GM23338 (cell line): ENCODE data around the gene CASQ2. TPM values are rescaled to one million over a fixed set of nuclear protein-coding genes. Genes with fewer than 3 reads are reported as not detected.

Experiments used
- ATAC-seq: fragments of 200-7000 bp; cut with Tn5 transposase; 3 replicates; pipeline ENCODE4 v1.9.1; 2020
- DNase-seq: peaks from one replicate; pipeline ENCODE4 v3.0.0-alpha.2; 2015; ENCODE audit warnings: low spot score
- H2AFZ ChIP-seq: fragments of 200-600 bp; sonication (generic); 2 replicates; pipeline ENCODE4 v1.8.0; 2016; ENCODE audit warnings: antibody characterized with exemption, mild to moderate bottlenecking, moderate library complexity
- H3F3A ChIP-seq: fragments of 200-600 bp; sonication (generic); replicated peaks from 2 replicates; pipeline ENCODE4 v1.8.0; 2017; ENCODE audit warnings: antibody characterized with exemption, mixed run types, low read depth
- H3K27ac ChIP-seq: fragments of 200-600 bp; sonication (generic); 2 replicates; pipeline ENCODE4 v1.6.1; 2016; ENCODE audit warnings: low read depth
- H3K27me3 ChIP-seq: fragments of 200-600 bp; sonication (generic); 2 replicates; pipeline ENCODE4 v1.8.0; 2016; ENCODE audit warnings: mild to moderate bottlenecking, mixed run types, moderate library complexity; ENCODE audit not compliant: insufficient read depth
- H3K36me3 ChIP-seq: fragments of 200-600 bp; sonication (generic); 2 replicates; pipeline ENCODE4 v1.8.0; 2016; ENCODE audit warnings: mild to moderate bottlenecking; ENCODE audit not compliant: insufficient read depth
- H3K4me1 ChIP-seq: fragments of 200-600 bp; sonication (generic); 2 replicates; pipeline ENCODE4 v1.8.0; 2016; ENCODE audit warnings: mild to moderate bottlenecking, moderate library complexity; ENCODE audit not compliant: insufficient read depth
- H3K4me2 ChIP-seq: fragments of 200-600 bp; sonication (generic); 2 replicates; pipeline ENCODE4 v1.7.1; 2017; ENCODE audit warnings: mixed run types
- H3K4me3 ChIP-seq: fragments of 200-600 bp; sonication (generic); 2 replicates; pipeline ENCODE4 v1.6.1; 2016; ENCODE audit warnings: mixed run types
- H3K79me2 ChIP-seq: fragments of 200-600 bp; sonication (generic); replicated peaks from 2 replicates; pipeline ENCODE4 v1.8.0; 2017; ENCODE audit warnings: mild to moderate bottlenecking; ENCODE audit not compliant: insufficient read depth
- H3K9me2 ChIP-seq: fragments of 200-600 bp; sonication (generic); 2 replicates; pipeline ENCODE4 v1.8.0; 2017; ENCODE audit not compliant: insufficient read depth
- H4K20me1 ChIP-seq: fragments of 200-600 bp; sonication (generic); replicated peaks from 2 replicates; pipeline ENCODE4 v1.8.0; 2017; ENCODE audit warnings: mild to moderate bottlenecking; ENCODE audit not compliant: insufficient read depth
- H3K27ac Mint-ChIP-seq: 2 replicates; pipeline ENCODE4 v1.8.0; 2020; ENCODE audit warnings: inconsistent platforms, mild to moderate bottlenecking, moderate library complexity, mixed read lengths
- H3K27me3 Mint-ChIP-seq: 3 replicates; pipeline ENCODE4 v1.8.0; 2022; ENCODE audit warnings: low read depth, mild to moderate bottlenecking, moderate library complexity, mixed read lengths, inconsistent platforms; ENCODE audit not compliant: insufficient read depth, poor library complexity
- H3K36me3 Mint-ChIP-seq: 3 replicates; pipeline ENCODE4 v1.8.0; 2021; ENCODE audit warnings: low read depth, mild to moderate bottlenecking, inconsistent platforms, moderate library complexity, mixed read lengths
- H3K4me1 Mint-ChIP-seq: 3 replicates; pipeline ENCODE4 v1.8.0; 2020; ENCODE audit warnings: mild to moderate bottlenecking, inconsistent platforms, mixed read lengths
- H3K4me3 Mint-ChIP-seq: 3 replicates; pipeline ENCODE4 v1.8.0; 2021; ENCODE audit warnings: moderate library complexity, mild to moderate bottlenecking, inconsistent platforms, mixed read lengths
- H3K9me3 Mint-ChIP-seq: 3 replicates; pipeline ENCODE4 v1.8.0; 2020; ENCODE audit warnings: moderate library complexity, mild to moderate bottlenecking, inconsistent platforms, mixed read lengths
- CREB1 ChIP-seq: fragments of 250-450 bp; sonication (Bioruptor Pico); IDR thresholded peaks from 2 replicates; pipeline ENCODE4 v1.5.0; 2020; ENCODE audit warnings: low read depth, mild to moderate bottlenecking, moderate library complexity
- ETS1 ChIP-seq: IDR thresholded peaks from 2 replicates; pipeline ENCODE4 v1.6.1; 2016; ENCODE audit warnings: antibody characterized with exemption
- EZH2 ChIP-seq: fragments of 200-600 bp; sonication (generic); IDR thresholded peaks from one replicate; pipeline ENCODE4 v1.8.0; 2017; ENCODE audit warnings: antibody characterized with exemption, mild to moderate bottlenecking, low read depth; ENCODE audit not compliant: unreplicated experiment
- EZH2phosphoT487 ChIP-seq: fragments of 200-600 bp; sonication (generic); IDR thresholded peaks from one replicate; pipeline ENCODE4 v1.8.1; 2018; ENCODE audit warnings: antibody characterized with exemption; ENCODE audit not compliant: unreplicated experiment
- JUNB ChIP-seq: IDR thresholded peaks from one replicate; pipeline ENCODE4 v1.6.1; 2016; ENCODE audit warnings: antibody characterized with exemption; ENCODE audit not compliant: unreplicated experiment
- NANOG ChIP-seq: IDR thresholded peaks from 2 replicates; pipeline ENCODE4 v1.6.1; 2016; ENCODE audit warnings: antibody characterized with exemption, borderline replicate concordance
- POLR2AphosphoS5 ChIP-seq: IDR thresholded peaks from 2 replicates; pipeline ENCODE4 v1.6.1; 2016; ENCODE audit warnings: antibody characterized with exemption, low read depth
- REST ChIP-seq: IDR thresholded peaks from one replicate; pipeline ENCODE4 v1.6.1; 2018; ENCODE audit warnings: antibody characterized with exemption; ENCODE audit not compliant: unreplicated experiment
- STAT1 ChIP-seq: IDR thresholded peaks from one replicate; pipeline ENCODE4 v1.6.1; 2016; ENCODE audit warnings: antibody characterized with exemption; ENCODE audit not compliant: unreplicated experiment
- ZNF114 ChIP-seq: fragments of 250-450 bp; sonication (Bioruptor Pico); IDR thresholded peaks from 2 replicates; pipeline ENCODE4 v1.5.0; 2020; ENCODE audit warnings: mild to moderate bottlenecking, moderate library complexity
- ZNF462 ChIP-seq: fragments of 250-450 bp; sonication (Bioruptor Pico); IDR thresholded peaks from 2 replicates; pipeline ENCODE4 v1.5.0; 2020; ENCODE audit warnings: mild to moderate bottlenecking, moderate library complexity
- polyA plus RNA-seq: library from polyadenylated mRNA; unstranded; fragments of >200 nt; fragmentation: Nextera tagmentation; extraction: Ambion mirVana; gene quantifications from 2 replicates; pipeline ENCODE4 v1.2.1, GENCODE V29; 2016
- total RNA-seq: library from RNA; depleted of rRNA; stranded (reverse); fragments of >200 nt; shearing (Covaris generic); gene quantifications from 2 replicates; pipeline ENCODE4 v1.2.3, GENCODE V29; 2014

Gene CASQ2
- total and polyA plus RNA-seq, 2 experiments from 2014 or later = not detected

GRCh38 chr1:115753830-115754229, 14.7 kb downstream of the CASQ2 start:
- no peak overlapping the region for H3K4me2 ChIP-seq
- H2AFZ ChIP-seq = no peak overlapping the region
- Mint-ChIP-seq H3K9me3 (no peaks in the 10 kb centered on the region), H3K4me1 (no peaks in the 10 kb centered on the region; the same call in 2 of the 3 replicates), H3K27ac (no peak overlapping the region), H3K36me3 (no peaks in the 10 kb centered on the region), H3K27me3 (peaks cover 2% of the 10 kb centered on the region), H3K4me3 (no peak overlapping the region)
- no peaks in the 10 kb centered on the region for H3K4me1 ChIP-seq
- no peaks in the 10 kb centered on the region for H3K36me3 ChIP-seq
- H3K9me2 ChIP-seq = 0 out of 2 replicates have a peak, but pooled peaks cover 5% of the 10 kb centered on the region
- H3F3A ChIP-seq = no peaks in the 10 kb centered on the region
- no peak for ATAC-seq
- no peaks in the 10 kb centered on the region for H4K20me1 ChIP-seq
- no peak overlapping the region for H3K4me3 ChIP-seq
- H3K79me2 ChIP-seq = no peaks in the 10 kb centered on the region
- H3K27ac ChIP-seq = no peak overlapping the region
- no peaks in the 10 kb centered on the region for H3K27me3 ChIP-seq
- TF ChIP-seq ZNF462 (CRISPR knock-in tag) (no peak), ZNF114 (no peak), EZH2phosphoT487 (no peak), EZH2 (no peak), STAT1 (no peak), REST (no peak), NANOG (no peak), POLR2AphosphoS5 (no peak), JUNB (no peak), CREB1 (CRISPR knock-in tag) (no peak), ETS1 (no peak)
- no peak for DNase-seq
